SK-N-SH (cell line): ENCODE measurements around the gene FJX1. TPM values are rescaled to one million over a fixed set of nuclear protein-coding genes. Genes with fewer than 3 reads are reported as not detected.

ENCODE experiments used
- CTCF ChIA-PET: fragments of 300-600, 350-600 bp; formaldehyde crosslinking; extraction: SDS; loops from one replicate; lab custom pipeline; 2021; lab: Yijun Ruan, JAX
- POLR2A ChIA-PET: fragments of 350-600 bp; sonication (Branson Sonifier 250); formaldehyde crosslinking; extraction: SDS; loops from one replicate; lab custom pipeline; 2020; ENCODE audit warnings: antibody characterized with exemption, inconsistent platforms; lab: Yijun Ruan, JAX
- DNase-seq: peaks from one replicate; pipeline ENCODE4 v3.0.0; 2012
- H2AFZ ChIP-seq: fragments of 200-600 bp; sonication (generic); 2 replicates; pipeline ENCODE4 v1.8.1; 2016; ENCODE audit warnings: antibody characterized with exemption, mild to moderate bottlenecking, low read depth
- H3F3A ChIP-seq: fragments of 200-600 bp; sonication (generic); replicated peaks from 2 replicates; pipeline ENCODE3; 2016; ENCODE audit warnings: antibody characterized with exemption, mild to moderate bottlenecking; ENCODE audit not compliant: insufficient read depth
- H3K27ac ChIP-seq, 2 experiments: fragments of 200-500 bp in 1 of 2; fragments of 200-600 bp in 1 of 2; sonication (Bioruptor generic) in 1 of 2; sonication (generic), shearing (Covaris generic) in 1 of 2; 2 replicates each; pipeline versions ENCODE4 v1.5.1 to v1.6.1; 2014 to 2016; ENCODE audit warnings: low read depth in 2 of 2, inconsistent platforms in 1 of 2, low read length in 1 of 2, mild to moderate bottlenecking in 1 of 2, mixed read lengths in 1 of 2
- H3K27me3 ChIP-seq: fragments of 200-600 bp; sonication (generic), shearing (Covaris generic); 2 replicates; pipeline ENCODE4 v1.6.1; 2016; ENCODE audit warnings: mixed run types; ENCODE audit not compliant: insufficient read depth
- H3K36me3 ChIP-seq, 2 experiments: fragments of 200-500 bp in 1 of 2; fragments of 200-600 bp in 1 of 2; sonication (Bioruptor generic) in 1 of 2; sonication (generic) in 1 of 2; replicated peaks in 1 of 2; 2 replicates each; pipeline versions ENCODE3 to v1.5.1; 2014 to 2016; ENCODE audit warnings: low read length in 1 of 2, mild to moderate bottlenecking in 1 of 2; ENCODE audit not compliant: insufficient read depth in 2 of 2, control insufficient read depth in 1 of 2
- H3K4me1 ChIP-seq, 2 experiments: fragments of 200-500 bp in 1 of 2; fragments of 200-600 bp in 1 of 2; sonication (Bioruptor generic) in 1 of 2; sonication (generic), shearing (Covaris generic) in 1 of 2; 2 replicates each; pipeline versions ENCODE4 v1.5.1 to v1.6.1; 2014 to 2016; ENCODE audit warnings: low read depth in 1 of 2, low read length in 1 of 2, mixed run types in 1 of 2; ENCODE audit not compliant: insufficient read depth in 2 of 2, control insufficient read depth in 1 of 2
- H3K4me2 ChIP-seq: fragments of 200-600 bp; sonication (generic), shearing (Covaris generic); 2 replicates; pipeline ENCODE4 v1.6.1; 2017; ENCODE audit warnings: mixed run types
- H3K4me3 ChIP-seq, 2 experiments: fragments of 200-500 bp in 1 of 2; fragments of 200-600 bp in 1 of 2; sonication (Bioruptor generic) in 1 of 2; sonication (generic), shearing (Covaris generic) in 1 of 2; 2 replicates each; pipeline versions ENCODE4 v1.5.1 to v1.8.1; 2014 to 2016; ENCODE audit warnings: low read depth in 2 of 2, inconsistent platforms in 1 of 2, low read length in 1 of 2, mild to moderate bottlenecking in 1 of 2, mixed read lengths in 1 of 2, moderate library complexity in 1 of 2
- H3K79me2 ChIP-seq: fragments of 200-600 bp; sonication (generic); 2 replicates; pipeline ENCODE4 v1.8.1; 2017; ENCODE audit warnings: mild to moderate bottlenecking; ENCODE audit not compliant: insufficient read depth
- H3K9ac ChIP-seq: fragments of 200-600 bp; sonication (generic); 2 replicates; pipeline ENCODE4 v1.6.1; 2017; ENCODE audit warnings: mixed run types
- H3K9me2 ChIP-seq: fragments of 200-600 bp; sonication (generic); 2 replicates; pipeline ENCODE4 v1.6.1; 2017; ENCODE audit warnings: mixed run types
- H3K9me3 ChIP-seq: fragments of 200-600 bp; sonication (generic); 2 replicates; pipeline ENCODE4 v1.6.1; 2017; ENCODE audit warnings: mixed run types, mild to moderate bottlenecking, moderate library complexity
- H4K20me1 ChIP-seq: fragments of 200-600 bp; sonication (generic); 2 replicates; pipeline ENCODE4 v1.6.1; 2017; ENCODE audit warnings: mild to moderate bottlenecking, mixed run types; ENCODE audit not compliant: insufficient read depth
- IRF3 ChIP-seq: fragments of 150-350 bp; IDR thresholded peaks from 2 replicates; pipeline ENCODE4 v1.6.1; 2016; ENCODE audit warnings: mild to moderate bottlenecking, low read depth, low read length
- RAD21 ChIP-seq: IDR thresholded peaks from 2 replicates; pipeline ENCODE4 v1.6.1; 2012; ENCODE audit warnings: mild to moderate bottlenecking, low read length
- RCOR1 ChIP-seq: fragments of 150-350 bp; IDR thresholded peaks from 2 replicates; pipeline ENCODE4 v1.6.1; 2017; ENCODE audit warnings: antibody characterized with exemption, low read length
- REST ChIP-seq: IDR thresholded peaks from 2 replicates; pipeline ENCODE4 v1.6.1; 2012; ENCODE audit warnings: mild to moderate bottlenecking, low read depth, low read length, moderate library complexity
- RXRA ChIP-seq: IDR thresholded peaks from 2 replicates; pipeline ENCODE4 v1.4.0; 2012; ENCODE audit warnings: low read depth, mild to moderate bottlenecking, borderline replicate concordance
- SIN3A ChIP-seq: IDR thresholded peaks from 2 replicates; pipeline ENCODE4 v1.6.1; 2012; ENCODE audit warnings: low read depth, mild to moderate bottlenecking, low read length, moderate library complexity, borderline replicate concordance
- TEAD4 ChIP-seq: IDR thresholded peaks from 2 replicates; pipeline ENCODE4 v1.4.0; 2012; ENCODE audit warnings: mild to moderate bottlenecking, borderline replicate concordance; ENCODE audit not compliant: insufficient read depth
- USF1 ChIP-seq: IDR thresholded peaks from 2 replicates; pipeline ENCODE4 v1.4.0; 2012; ENCODE audit warnings: low read depth, borderline replicate concordance
- USF2 ChIP-seq: fragments of 150-350 bp; IDR thresholded peaks from 2 replicates; pipeline ENCODE4 v1.6.1; 2017; ENCODE audit warnings: antibody characterized with exemption, low read length, low read depth, borderline replicate concordance
- WGBS: methylation state at CpG from one replicate; pipeline ENCODE4 v1.1.6; 2017; ENCODE audit warnings: low lambda C conversion rate; 5-methylcytosine and 5-hydroxymethylcytosine counted together
- polyA plus RNA-seq, 3 experiments: library from polyadenylated mRNA; depleted of rRNA; stranded (reverse); fragments of >200 nt; gene quantifications; 2 replicates each; pipeline ENCODE4 v1.2.3, GENCODE V29; 2012
- TF ChIP-seq, protein P1 (sequence below): IDR thresholded peaks from 2 replicates; pipeline ENCODE4; 2012

Gene FJX1
- polyA plus RNA-seq, 1 of the 3 experiments (the other 2 are of a cell fraction) = 34.5 TPM

DNA sequence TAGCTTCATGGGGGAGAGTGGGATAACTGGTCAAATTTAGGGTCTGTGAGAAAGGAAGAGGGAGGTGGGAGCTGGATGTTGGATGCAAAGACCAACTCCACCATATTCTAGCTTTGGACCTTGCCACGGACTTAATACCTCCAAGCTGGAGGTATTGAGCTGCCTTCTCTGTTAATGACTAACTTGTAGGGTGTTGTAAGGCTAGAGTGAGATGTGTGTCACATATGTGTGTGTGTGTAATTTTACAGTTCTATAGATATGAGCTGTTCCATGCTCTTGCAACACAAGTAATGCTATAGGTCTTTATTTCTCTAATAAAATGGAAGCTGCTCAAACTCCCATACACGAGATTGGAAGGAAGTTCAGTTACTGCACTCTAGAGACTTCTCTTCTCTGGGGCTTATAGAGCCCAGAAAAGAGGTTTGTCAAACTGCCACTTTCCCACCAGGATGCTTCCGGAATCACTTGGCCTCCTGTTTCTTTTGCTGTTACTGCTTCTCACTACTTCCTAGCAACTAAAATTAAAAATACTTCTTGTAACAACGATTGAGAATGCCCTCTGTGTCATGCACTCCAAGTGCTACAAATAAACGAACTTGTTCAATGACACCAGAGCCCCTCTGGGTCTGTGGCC is 16.0 kb upstream of the FJX1 start:
- peaks cover 3 to 11% of the 10 kb centered on the region in 2 experiments; a peak in 2 of 4 replicates for H3K4me1 ChIP-seq
- no peak overlapping the region for H3K4me3 ChIP-seq
- no peaks in the 10 kb centered on the region for H3K27me3 ChIP-seq
- no peaks in the 10 kb centered on the region for H3K9me3 ChIP-seq
- DNase-seq = no peak
- no peak overlapping the region for H2AFZ ChIP-seq
- no peaks in the 10 kb centered on the region for H3K36me3 ChIP-seq
- no peak overlapping the region for H3K4me2 ChIP-seq
- TF ChIP-seq RAD21 = no peak
- no peak for TF ChIP-seq IRF3
- TF ChIP-seq REST = no peak
- no peak for TF ChIP-seq USF1
- no peak for TF ChIP-seq RCOR1
- no peak for TF ChIP-seq RXRA
- TF ChIP-seq, protein P1, sequence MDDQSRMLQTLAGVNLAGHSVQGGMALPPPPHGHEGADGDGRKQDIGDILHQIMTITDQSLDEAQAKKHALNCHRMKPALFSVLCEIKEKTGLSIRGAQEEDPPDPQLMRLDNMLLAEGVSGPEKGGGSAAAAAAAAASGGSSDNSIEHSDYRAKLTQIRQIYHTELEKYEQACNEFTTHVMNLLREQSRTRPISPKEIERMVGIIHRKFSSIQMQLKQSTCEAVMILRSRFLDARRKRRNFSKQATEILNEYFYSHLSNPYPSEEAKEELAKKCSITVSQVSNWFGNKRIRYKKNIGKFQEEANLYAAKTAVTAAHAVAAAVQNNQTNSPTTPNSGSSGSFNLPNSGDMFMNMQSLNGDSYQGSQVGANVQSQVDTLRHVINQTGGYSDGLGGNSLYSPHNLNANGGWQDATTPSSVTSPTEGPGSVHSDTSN = no peak
- TF ChIP-seq USF2 = no peak
- no peak for TF ChIP-seq SIN3A
- TF ChIP-seq TEAD4 = no peak
- TF ChIP-seq, all 33 proteins: peak for 0
- no peaks in the 10 kb centered on the region for H4K20me1 ChIP-seq
- H3K9ac ChIP-seq = no peak overlapping the region
- ChIA-PET CTCF (interaction anchor here (1.5 kb wide), 1 partner anchor 117 kb away, joined by 3 read pairs; no protein-coding TSS in a partner anchor), POLR2A (no interaction called here)
- H3K27ac ChIP-seq = no peak overlapping the region
- H3F3A ChIP-seq = no peaks in the 10 kb centered on the region
- H3K79me2 ChIP-seq = no peaks in the 10 kb centered on the region
- WGBS = 48% methylated on average over 5 of the region's 5 CpGs
- H3K9me2 ChIP-seq = no peaks in the 10 kb centered on the region
